K562 (cell line): ENCODE results near the gene DCDC2. TPM values are rescaled to one million over a fixed set of nuclear protein-coding genes. Genes with fewer than 3 reads are reported as not detected.

Source experiments
- CC2D1A ChIP-seq: fragments of 450-650 bp; IDR thresholded peaks from 2 replicates; pipeline ENCODE4 v1.6.1; 2017; ENCODE audit warnings: mild to moderate bottlenecking
- ETV5 ChIP-seq: sonication (generic); formaldehyde crosslinking; IDR thresholded peaks from 2 replicates; pipeline ENCODE4 v1.4.0; 2020; ENCODE audit warnings: low read depth, mild to moderate bottlenecking, missing genetic modification reagents
- IFI16 ChIP-seq: fragments of 250-450 bp; sonication (Bioruptor Pico); IDR thresholded peaks from 2 replicates; pipeline ENCODE4 v2.1.2; 2022; ENCODE audit warnings: mild to moderate bottlenecking, inconsistent platforms
- NR1H2 ChIP-seq: sonication (generic); formaldehyde crosslinking; IDR thresholded peaks from 2 replicates; pipeline ENCODE4 v1.4.0; 2020; ENCODE audit warnings: mild to moderate bottlenecking, missing genetic modification reagents
- SETDB1 ChIP-seq: IDR thresholded peaks from one replicate; pipeline ENCODE4 v1.6.1; 2012; ENCODE audit warnings: low read length, control low read depth, inconsistent platforms
- SIX5 ChIP-seq, 2 experiments: IDR thresholded peaks; 2 replicates each; pipeline ENCODE4 v1.6.1; 2011; ENCODE audit warnings: low read length in 2 of 2, borderline replicate concordance in 1 of 2, low read depth in 1 of 2, mild to moderate bottlenecking in 1 of 2, moderate library complexity in 1 of 2; ENCODE audit not compliant: insufficient read depth in 1 of 2
- TAF15 ChIP-seq: fragments of 200-400 bp; formaldehyde crosslinking; IDR thresholded peaks from 2 replicates; pipeline ENCODE4 v1.6.1; 2017; ENCODE audit warnings: mild to moderate bottlenecking, low read depth, low read length, moderate library complexity
- TEAD2 ChIP-seq: fragments of 450-650 bp; IDR thresholded peaks from 2 replicates; pipeline ENCODE4 v1.6.1; 2016; ENCODE audit warnings: missing genetic modification characterization, control low read depth, missing compliant biosample characterization
- ZNF274 ChIP-seq: IDR thresholded peaks from 2 replicates; pipeline ENCODE4 v1.6.1; 2011; ENCODE audit warnings: low read depth, mild to moderate bottlenecking, low read length, moderate library complexity, borderline replicate concordance
- polyA plus RNA-seq, 8 experiments: library from polyadenylated mRNA; depleted of rRNA in 4 of 8; stranded (reverse) in 5 of 8; unstranded in 3 of 8; fragments of >200 nt; fragmentation: Nextera tagmentation in 2 of 8; fragmentation: Illumina TruSeq in 1 of 8; extraction: Ambion mirVana in 2 of 8; extraction: Trizol in 1 of 8; gene quantifications; 2 replicates each; pipeline versions ENCODE4 v1.2.1 to v1.2.3, GENCODE V29; 2011 to 2014; ENCODE audit warnings: inconsistent platforms in 1 of 8, missing spikeins in 1 of 8
- total RNA-seq, 7 experiments: library from RNA; depleted of rRNA in 6 of 7; stranded (reverse); fragments of >200 nt in 6 of 7; fragmentation: Illumina TruSeq in 2 of 7; extraction: Trizol in 2 of 7; gene quantifications; 2 replicates each; pipeline versions ENCODE4 v1.2.1 to v1.2.3, GENCODE V29; 2011 to 2021; ENCODE audit warnings: low replicate concordance in 1 of 7
- TF ChIP-seq, protein P1 (sequence below): fragments of 450-650 bp; IDR thresholded peaks from 2 replicates; pipeline ENCODE4 v1.6.1; 2016; ENCODE audit warnings: mild to moderate bottlenecking, moderate library complexity
- TF ChIP-seq, protein P2 (sequence below): sonication (generic); formaldehyde crosslinking; IDR thresholded peaks from 2 replicates; pipeline ENCODE4 v1.8.0; 2022; ENCODE audit warnings: mild to moderate bottlenecking, low read depth, missing genetic modification reagents
- TF ChIP-seq, protein P3 (sequence below): fragments of 250-450 bp; sonication (Bioruptor Pico); IDR thresholded peaks from 2 replicates; pipeline ENCODE4 v1.8.0; 2022; ENCODE audit warnings: moderate library complexity, mild to moderate bottlenecking, inconsistent platforms
- TF ChIP-seq, protein P4 (sequence below): fragments of 250-450 bp; sonication (Bioruptor Pico); IDR thresholded peaks from 2 replicates; pipeline ENCODE4 v1.5.0; 2021

DCDC2 gene
- total and polyA plus RNA-seq, 9 of the 15 experiments (the other 6 are each of a cell fraction or from before 2014, with no cell fraction given): 0.04 TPM; not detected in 8

DNA sequence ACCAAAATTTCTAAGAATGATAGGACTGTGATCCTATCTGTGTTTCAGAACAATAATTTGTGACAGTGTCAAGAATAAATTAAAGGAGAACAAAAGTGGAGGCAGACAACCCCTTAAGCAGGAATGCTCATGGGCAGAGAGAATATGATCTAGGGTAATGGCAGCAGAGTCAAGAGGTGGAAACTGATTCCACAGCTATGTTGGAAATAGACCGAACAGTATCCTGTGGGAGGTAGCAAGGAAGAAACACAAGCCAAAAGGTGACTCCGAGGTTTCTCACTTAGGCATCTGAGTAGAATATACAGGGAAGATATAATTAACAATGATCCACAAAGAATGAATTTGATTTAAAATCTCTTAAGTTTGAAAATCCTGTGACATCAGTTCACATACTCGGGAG is 131.3 kb downstream of the DCDC2 start (continued):
- TF ChIP-seq, protein P1, sequence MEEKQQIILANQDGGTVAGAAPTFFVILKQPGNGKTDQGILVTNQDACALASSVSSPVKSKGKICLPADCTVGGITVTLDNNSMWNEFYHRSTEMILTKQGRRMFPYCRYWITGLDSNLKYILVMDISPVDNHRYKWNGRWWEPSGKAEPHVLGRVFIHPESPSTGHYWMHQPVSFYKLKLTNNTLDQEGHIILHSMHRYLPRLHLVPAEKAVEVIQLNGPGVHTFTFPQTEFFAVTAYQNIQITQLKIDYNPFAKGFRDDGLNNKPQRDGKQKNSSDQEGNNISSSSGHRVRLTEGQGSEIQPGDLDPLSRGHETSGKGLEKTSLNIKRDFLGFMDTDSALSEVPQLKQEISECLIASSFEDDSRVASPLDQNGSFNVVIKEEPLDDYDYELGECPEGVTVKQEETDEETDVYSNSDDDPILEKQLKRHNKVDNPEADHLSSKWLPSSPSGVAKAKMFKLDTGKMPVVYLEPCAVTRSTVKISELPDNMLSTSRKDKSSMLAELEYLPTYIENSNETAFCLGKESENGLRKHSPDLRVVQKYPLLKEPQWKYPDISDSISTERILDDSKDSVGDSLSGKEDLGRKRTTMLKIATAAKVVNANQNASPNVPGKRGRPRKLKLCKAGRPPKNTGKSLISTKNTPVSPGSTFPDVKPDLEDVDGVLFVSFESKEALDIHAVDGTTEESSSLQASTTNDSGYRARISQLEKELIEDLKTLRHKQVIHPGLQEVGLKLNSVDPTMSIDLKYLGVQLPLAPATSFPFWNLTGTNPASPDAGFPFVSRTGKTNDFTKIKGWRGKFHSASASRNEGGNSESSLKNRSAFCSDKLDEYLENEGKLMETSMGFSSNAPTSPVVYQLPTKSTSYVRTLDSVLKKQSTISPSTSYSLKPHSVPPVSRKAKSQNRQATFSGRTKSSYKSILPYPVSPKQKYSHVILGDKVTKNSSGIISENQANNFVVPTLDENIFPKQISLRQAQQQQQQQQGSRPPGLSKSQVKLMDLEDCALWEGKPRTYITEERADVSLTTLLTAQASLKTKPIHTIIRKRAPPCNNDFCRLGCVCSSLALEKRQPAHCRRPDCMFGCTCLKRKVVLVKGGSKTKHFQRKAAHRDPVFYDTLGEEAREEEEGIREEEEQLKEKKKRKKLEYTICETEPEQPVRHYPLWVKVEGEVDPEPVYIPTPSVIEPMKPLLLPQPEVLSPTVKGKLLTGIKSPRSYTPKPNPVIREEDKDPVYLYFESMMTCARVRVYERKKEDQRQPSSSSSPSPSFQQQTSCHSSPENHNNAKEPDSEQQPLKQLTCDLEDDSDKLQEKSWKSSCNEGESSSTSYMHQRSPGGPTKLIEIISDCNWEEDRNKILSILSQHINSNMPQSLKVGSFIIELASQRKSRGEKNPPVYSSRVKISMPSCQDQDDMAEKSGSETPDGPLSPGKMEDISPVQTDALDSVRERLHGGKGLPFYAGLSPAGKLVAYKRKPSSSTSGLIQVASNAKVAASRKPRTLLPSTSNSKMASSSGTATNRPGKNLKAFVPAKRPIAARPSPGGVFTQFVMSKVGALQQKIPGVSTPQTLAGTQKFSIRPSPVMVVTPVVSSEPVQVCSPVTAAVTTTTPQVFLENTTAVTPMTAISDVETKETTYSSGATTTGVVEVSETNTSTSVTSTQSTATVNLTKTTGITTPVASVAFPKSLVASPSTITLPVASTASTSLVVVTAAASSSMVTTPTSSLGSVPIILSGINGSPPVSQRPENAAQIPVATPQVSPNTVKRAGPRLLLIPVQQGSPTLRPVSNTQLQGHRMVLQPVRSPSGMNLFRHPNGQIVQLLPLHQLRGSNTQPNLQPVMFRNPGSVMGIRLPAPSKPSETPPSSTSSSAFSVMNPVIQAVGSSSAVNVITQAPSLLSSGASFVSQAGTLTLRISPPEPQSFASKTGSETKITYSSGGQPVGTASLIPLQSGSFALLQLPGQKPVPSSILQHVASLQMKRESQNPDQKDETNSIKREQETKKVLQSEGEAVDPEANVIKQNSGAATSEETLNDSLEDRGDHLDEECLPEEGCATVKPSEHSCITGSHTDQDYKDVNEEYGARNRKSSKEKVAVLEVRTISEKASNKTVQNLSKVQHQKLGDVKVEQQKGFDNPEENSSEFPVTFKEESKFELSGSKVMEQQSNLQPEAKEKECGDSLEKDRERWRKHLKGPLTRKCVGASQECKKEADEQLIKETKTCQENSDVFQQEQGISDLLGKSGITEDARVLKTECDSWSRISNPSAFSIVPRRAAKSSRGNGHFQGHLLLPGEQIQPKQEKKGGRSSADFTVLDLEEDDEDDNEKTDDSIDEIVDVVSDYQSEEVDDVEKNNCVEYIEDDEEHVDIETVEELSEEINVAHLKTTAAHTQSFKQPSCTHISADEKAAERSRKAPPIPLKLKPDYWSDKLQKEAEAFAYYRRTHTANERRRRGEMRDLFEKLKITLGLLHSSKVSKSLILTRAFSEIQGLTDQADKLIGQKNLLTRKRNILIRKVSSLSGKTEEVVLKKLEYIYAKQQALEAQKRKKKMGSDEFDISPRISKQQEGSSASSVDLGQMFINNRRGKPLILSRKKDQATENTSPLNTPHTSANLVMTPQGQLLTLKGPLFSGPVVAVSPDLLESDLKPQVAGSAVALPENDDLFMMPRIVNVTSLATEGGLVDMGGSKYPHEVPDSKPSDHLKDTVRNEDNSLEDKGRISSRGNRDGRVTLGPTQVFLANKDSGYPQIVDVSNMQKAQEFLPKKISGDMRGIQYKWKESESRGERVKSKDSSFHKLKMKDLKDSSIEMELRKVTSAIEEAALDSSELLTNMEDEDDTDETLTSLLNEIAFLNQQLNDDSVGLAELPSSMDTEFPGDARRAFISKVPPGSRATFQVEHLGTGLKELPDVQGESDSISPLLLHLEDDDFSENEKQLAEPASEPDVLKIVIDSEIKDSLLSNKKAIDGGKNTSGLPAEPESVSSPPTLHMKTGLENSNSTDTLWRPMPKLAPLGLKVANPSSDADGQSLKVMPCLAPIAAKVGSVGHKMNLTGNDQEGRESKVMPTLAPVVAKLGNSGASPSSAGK: no peak
- TF ChIP-seq TEAD2 (tag): no peak
- TF ChIP-seq, protein P2, sequence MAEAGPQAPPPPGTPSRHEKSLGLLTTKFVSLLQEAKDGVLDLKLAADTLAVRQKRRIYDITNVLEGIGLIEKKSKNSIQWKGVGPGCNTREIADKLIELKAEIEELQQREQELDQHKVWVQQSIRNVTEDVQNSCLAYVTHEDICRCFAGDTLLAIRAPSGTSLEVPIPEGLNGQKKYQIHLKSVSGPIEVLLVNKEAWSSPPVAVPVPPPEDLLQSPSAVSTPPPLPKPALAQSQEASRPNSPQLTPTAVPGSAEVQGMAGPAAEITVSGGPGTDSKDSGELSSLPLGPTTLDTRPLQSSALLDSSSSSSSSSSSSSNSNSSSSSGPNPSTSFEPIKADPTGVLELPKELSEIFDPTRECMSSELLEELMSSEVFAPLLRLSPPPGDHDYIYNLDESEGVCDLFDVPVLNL (CRISPR knock-in tag): no peak
- no peak for TF ChIP-seq CC2D1A
- no peak for TF ChIP-seq ZNF274
- TF ChIP-seq IFI16 (CRISPR knock-in tag): no peak
- TF ChIP-seq, protein P3, sequence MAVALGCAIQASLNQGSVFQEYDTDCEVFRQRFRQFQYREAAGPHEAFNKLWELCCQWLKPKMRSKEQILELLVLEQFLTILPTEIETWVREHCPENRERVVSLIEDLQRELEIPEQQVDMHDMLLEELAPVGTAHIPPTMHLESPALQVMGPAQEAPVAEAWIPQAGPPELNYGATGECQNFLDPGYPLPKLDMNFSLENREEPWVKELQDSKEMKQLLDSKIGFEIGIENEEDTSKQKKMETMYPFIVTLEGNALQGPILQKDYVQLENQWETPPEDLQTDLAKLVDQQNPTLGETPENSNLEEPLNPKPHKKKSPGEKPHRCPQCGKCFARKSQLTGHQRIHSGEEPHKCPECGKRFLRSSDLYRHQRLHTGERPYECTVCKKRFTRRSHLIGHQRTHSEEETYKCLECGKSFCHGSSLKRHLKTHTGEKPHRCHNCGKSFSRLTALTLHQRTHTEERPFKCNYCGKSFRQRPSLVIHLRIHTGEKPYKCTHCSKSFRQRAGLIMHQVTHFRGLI (CRISPR knock-in tag): no peak
- no peak for TF ChIP-seq TAF15
- no peak for TF ChIP-seq SETDB1
- TF ChIP-seq, protein P4, sequence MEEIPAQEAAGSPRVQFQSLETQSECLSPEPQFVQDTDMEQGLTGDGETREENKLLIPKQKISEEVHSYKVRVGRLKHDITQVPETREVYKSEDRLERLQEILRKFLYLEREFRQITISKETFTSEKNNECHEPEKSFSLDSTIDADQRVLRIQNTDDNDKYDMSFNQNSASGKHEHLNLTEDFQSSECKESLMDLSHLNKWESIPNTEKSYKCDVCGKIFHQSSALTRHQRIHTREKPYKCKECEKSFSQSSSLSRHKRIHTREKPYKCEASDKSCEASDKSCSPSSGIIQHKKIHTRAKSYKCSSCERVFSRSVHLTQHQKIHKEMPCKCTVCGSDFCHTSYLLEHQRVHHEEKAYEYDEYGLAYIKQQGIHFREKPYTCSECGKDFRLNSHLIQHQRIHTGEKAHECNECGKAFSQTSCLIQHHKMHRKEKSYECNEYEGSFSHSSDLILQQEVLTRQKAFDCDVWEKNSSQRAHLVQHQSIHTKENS: no peak
- no peak for TF ChIP-seq NR1H2 (CRISPR knock-in tag)
- TF ChIP-seq SIX5 (IDR thresholded peaks at IDR 0.05; ENCODE audit: borderline replicate concordance in 1 of 2, insufficient read depth in 1 of 2, low read depth in 1 of 2, low read length in 2 of 2): no peak
- TF ChIP-seq ETV5 (CRISPR knock-in tag): no peak
